HG03139 (cell line): ENCODE data around the gene OR8B4.
"Not testable (repeated sequence)": the region's sequence is repeated elsewhere in the genome, so short reads cannot be mapped to it uniquely, and the experiment has no call there.

Experiments
- ATAC-seq: cut with Tn5 transposase; IDR thresholded peaks from one replicate; pipeline ENCODE4 v1.9.1; 2021; ENCODE audit not compliant: unreplicated experiment

The OR8B4 gene, protein sequence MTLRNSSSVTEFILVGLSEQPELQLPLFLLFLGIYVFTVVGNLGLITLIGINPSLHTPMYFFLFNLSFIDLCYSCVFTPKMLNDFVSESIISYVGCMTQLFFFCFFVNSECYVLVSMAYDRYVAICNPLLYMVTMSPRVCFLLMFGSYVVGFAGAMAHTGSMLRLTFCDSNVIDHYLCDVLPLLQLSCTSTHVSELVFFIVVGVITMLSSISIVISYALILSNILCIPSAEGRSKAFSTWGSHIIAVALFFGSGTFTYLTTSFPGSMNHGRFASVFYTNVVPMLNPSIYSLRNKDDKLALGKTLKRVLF

DNA sequence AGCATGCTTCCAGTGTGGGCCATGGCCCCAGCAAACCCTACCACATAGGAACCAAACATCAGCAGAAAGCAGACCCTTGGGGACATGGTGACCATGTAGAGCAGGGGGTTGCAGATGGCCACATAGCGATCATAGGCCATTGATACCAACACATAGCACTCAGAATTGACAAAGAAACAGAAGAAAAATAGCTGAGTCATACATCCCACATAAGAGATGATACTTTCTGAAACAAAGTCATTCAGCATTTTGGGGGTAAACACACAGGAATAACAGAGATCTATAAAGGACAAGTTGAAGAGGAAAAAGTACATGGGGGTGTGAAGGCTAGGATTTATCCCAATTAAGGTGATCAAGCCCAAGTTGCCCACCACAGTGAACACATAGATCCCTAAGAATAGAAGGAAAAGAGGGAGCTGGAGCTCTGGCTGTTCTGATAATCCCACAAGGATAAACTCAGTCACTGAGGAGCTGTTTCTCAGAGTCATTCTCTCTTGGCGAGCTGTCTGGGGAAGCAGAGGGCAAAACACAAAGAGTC is at the start of gene OR8B4:
Gene OR8B4, minus strand, starts transcription at position 488 of the 538 bp plus-strand sequence. Its CDS starts 0 bp downstream, at position 488.
- ATAC-seq = no peak

DNA sequence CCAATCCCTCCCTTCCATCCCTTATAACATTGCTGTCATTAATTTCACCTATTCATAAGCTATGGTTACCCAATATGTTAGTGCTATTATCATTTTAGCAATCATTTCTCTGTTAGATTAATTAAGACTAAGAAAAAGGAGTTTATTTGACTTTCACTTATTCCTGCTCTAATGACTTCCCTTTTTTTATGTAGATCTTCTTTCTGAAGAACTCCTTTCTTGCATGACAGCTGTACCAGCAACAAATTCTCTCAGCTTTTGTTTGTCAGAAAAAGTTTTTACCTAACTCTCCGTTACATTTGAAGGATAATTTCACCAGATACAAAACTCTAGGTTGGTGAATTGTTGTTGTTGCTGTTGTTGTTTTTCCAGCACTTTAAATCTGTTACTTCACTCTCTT is 49.4 kb upstream of the OR8B4 start:
- no peak for ATAC-seq

DNA sequence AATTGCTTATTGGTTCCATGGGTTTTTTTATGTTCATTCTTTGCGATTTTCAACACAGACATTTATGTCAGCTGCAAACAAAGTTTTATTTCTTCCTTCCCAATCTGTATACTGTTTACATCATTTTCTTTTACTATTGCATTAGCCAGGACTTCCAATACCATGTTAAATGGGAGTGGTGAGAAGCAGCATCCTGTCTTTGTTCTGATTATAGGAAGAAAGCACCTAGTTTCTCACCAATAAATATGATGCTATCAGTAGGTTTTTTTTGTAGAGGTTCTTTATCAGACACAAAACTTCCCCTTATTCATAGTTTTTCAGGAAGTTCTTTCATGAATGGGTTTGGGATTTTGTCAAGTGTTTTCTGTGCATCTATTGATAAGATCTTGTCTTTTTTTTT is 48.8 kb upstream of the OR8B4 start:
- ATAC-seq = no peak

DNA sequence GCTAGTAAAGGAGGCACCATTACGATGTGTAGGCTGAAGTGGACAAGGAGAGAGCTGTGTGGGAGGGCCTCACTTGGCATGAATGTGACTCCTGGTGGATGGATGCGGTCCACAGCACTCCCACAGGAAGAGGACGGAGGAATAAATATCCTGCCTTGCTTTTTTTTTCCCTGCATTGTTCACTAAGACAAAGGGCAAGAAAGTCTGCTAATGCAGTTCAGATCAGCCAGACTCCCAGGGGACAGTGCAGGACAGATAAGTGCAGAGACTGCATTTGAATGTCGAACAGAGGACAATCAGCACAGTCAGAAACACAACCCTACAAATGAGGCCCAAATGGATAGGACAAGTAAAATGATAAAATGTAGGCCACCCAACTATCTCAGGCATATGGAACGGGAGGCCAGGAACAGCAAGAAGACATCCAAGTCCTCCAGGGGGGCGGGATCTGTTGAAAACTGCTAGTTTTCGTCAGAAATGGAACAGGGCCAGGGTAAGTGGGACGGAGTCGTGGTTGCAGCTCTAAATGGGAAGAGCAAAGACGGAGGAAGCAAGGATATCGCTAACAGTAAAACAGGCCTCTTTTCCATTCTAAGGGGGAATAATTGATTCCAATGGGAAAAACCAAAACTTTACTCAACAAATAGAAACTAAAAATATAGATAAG is 46.0 kb upstream of the OR8B4 start:
- ATAC-seq = no peak

DNA sequence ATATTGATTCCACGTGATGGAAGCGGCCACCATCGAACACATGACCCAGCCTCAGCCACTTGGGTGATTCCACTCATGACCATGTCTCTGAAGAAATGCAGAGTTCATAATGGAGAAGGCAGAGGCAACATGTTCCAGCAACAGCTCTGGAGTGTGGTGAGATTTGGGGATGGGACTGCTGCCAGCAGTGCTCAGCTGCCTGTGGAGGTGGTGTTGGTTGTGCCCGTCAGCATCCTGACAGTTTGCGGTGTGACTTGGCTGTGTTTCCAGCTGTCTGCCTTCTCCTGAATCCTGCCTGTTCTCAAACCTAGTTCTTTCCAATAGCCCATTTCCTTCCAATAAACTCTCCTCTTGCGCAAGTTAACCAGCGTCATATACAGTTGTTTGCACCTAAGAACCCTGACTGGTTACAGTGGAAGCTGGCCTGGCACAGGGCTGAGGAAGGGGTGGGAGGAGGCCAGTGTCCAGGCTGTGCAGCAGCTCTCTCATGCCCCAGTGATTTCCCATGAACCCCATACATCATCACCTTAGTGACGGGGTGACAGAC is 42.8 kb upstream of the OR8B4 start:
- ATAC-seq = no peak

DNA sequence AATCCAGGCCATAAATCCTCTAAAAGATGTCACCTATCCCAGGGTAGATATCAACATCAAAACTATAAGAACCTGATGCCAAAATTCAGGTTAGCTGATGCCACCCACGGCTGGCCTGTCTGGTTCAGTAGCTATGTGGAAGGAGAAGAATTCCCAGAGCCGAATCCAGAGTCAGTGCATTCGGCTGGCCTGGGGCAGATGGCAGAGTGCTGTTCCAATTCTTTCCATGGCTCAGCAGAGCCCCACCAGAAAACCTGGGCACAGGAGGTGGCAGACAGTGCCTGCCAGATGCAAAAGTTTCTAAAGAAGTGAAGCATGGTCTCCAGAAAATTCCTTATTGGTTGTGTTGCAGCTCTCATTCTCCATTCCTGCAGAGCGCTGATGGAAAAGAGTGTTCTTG is 40.7 kb upstream of the OR8B4 start:
- no peak for ATAC-seq

DNA sequence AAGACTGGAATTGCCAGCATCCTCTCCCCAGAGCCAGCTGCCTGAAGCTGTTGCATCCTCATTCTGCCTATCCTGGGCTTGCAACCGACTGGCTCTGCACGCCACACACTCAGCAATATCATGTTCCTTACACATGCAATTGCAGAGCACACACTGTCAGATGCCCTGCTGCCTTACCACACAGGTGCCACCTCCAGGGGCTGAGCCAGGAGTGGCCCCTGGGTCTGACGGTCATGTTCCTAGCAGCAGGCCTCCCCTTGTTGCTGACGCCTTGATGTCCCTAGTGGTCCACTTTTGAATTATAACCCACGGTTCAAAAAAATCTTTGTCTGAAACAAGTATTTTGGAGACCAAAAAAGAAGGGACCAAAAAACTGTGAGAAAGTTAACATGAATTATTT is 39.3 kb upstream of the OR8B4 start:
- no peak for ATAC-seq

DNA sequence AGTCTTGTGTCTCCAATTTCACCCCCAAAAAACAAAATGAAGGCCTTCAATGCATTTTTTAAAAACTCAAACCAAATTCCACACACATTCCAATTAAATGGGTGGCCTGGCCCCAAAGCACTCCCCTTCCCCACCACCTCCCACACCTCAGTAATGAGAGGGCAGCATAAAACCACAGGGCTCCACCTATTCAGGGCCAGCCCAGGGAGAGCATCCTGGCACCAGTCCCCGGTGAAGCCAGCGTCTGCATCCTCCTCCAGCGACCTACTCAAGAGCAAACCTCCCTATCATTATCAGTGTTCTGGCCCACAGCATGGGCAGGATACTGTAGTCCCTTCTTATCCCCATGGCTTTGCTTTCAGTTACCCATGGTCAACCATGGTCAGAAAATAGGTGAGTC is 38.7 kb upstream of the OR8B4 start:
- ATAC-seq = no peak

DNA sequence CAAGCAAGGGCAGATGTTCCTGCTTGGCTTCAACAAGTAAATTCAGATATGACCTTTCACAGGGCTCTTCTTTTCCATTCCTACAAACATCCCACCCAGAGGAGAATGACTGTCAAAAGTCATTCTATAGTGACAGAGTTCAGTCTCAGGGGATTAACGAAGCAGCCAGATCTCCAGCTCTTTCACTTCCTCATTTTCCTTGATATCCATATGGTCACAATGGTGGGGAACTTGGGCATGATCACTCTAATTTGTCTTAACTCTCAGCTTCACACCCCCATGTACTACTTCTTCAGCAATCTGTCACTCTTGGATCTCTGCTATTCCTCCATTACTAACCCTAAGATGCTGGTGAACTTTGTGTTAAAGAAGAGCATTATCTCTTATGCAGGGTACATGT is 35.8 kb upstream of the OR8B4 start:
- no peak for ATAC-seq

DNA sequence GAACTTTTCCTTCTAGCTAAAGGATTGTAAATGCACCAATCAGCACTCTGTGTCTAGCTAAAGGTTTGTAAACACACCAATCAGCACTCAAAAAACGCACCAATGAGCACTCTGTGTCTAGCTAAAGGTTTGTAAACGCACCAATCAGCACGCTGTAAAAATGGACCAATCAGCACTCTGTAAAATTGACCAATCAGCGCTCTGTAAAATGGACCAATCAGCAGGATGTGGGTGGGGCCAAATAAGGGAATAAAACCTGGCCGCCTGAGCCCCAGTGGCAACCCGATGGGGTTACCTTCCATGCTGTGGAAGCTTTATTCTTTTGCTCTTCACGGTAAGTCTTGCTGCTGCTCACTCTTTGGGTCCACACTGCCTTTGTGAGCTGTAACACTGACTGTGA is 34.7 kb upstream of the OR8B4 start:
- ATAC-seq = not testable (repeated sequence)

DNA sequence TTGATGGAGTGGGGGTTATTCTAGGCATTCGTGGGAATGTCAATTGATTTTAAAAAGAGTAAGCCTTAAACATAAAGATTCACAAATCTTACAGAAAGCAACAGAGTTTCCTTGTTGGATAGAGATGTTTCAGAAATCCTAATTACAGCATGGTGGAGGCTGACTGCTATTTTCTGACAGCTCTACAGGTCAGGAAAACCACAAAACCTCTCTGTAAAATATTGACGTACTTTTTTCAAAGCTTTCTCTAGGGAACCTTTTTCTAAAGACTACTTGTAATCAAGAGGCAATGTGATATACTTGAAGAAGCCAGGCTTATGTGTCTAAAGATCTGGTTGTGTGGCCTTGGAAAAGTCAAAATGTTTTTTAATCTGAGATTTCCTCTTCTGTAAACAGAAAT is 29.9 kb upstream of the OR8B4 start:
- ATAC-seq = peak; percentile 71

DNA sequence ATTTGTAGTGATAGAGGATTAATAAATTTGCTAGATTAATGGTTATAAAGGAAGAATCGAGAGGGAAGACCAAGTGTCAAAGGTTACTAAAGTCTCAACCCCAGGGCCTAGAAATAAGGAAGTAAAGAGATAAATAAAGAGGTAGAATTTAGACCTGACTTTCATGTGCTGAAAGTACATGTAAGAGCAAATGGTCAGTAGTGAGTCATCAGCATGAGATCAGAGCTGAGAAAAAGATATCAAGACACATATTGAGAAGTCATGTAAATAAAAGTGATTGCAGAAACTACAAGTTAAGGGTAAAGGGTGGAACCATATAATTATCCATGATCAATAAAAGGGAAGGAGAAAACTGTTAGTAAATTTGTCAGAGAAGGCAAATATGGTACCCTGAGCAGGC is 22.2 kb upstream of the OR8B4 start:
- no peak for ATAC-seq

DNA sequence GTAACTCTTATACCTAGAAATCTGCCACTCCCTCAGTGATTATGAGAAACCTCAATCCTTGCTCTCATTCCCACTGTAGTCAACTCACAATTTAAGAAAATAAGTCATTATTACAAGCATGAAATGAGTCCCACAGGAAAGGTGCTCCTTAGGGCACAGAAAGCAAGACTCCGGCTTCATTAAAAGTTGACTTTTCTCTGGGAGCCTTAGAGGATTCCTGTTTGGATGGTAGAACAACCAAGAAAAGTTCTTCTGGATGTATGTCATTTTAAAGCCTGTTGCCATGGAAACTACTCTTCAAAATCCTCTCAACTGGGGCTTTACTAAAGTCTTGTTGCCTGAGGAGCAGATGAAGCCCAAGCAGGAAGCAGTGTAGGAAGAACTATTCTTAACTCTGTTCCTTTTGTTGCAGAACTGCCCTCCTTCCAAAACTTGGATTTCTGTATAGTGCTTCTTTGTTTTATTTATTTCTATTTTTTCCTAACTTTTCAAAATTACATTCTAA is 21.0 kb upstream of the OR8B4 start, which contains the start of gene OR8B8:
Gene OR8B8, minus strand, starts transcription at position 51 of the 505 bp plus-strand sequence. CDS start 4,611 bp downstream, outside the sequence.
- ATAC-seq = no peak

DNA sequence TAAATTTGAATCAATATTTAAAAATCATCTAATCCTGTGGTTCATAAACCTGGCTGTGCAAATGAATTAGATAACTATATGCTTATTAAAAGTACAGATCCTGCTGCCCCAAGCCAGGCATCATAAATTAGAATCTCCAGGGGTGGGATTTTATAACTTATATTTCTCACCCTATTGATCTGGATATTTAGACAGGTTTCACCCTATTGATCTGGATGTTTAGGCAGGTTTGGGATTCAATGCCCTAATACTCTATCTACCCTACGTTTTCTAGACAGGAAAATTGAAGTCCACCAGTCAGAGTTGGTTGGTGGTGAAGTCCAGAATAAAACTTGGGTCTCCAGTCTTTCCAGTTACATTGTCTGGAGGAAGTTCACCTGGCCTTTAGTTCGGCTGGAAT is 18.2 kb upstream of the OR8B4 start:
- ATAC-seq = no peak

DNA sequence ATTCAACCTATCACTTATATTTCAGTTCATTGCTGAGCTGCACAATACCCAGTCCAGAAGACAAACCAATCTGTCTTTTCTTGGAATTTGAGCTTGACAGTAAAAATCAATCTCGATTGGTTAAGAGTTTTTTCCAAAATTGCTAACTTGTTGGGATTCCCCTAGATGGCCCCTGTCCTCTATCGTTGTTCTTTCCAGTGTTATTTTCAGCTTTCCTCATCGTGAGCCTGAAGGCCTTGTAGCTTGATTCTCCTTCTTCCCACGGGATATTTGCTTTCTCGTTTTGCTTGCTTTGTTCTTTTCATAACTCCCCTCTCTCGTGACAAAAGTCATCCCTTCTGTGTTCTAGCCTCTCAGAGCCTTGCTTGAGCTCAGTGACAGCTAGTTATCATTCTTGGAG is 17.8 kb upstream of the OR8B4 start:
- no peak for ATAC-seq

DNA sequence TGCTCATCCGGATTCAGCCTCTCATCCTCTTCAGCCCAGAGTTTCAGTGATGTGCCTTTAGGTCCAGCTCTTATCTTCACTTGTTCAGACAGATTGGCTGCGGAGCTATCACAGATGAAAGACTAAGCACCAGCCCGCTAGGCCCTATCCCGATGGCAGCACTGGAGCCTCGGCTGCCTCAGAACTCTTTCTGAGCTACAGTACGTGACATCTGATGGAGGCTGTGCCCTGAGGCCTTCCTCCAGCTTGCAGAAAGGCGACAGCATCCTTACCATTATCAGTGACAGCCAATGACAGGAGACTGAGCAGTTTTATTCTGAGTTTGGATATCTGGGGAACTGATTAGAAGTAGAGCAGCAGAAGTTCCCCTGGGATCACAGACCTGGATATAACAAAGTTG is 16.8 kb upstream of the OR8B4 start:
- no peak for ATAC-seq

DNA sequence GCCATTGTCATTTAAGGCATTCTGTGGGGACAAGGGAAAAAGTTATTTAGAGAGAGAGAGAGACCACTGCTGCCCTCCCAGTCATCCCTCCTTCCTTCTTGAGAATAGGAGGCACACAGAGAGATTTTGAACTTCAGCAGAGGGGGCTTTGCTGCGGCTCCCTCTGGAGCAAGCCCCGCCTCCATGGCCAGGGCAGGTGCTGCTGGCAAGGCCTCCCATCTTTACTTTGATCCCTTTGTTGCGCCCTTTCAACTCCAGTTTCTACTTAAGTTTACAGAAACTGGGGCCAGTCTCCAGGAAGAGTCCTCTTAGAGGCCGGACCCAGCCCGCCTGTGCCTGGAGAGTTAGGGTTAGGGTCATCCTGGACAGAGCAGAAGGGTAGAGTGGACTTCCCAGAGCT is 16.4 kb upstream of the OR8B4 start:
- no peak for ATAC-seq

DNA sequence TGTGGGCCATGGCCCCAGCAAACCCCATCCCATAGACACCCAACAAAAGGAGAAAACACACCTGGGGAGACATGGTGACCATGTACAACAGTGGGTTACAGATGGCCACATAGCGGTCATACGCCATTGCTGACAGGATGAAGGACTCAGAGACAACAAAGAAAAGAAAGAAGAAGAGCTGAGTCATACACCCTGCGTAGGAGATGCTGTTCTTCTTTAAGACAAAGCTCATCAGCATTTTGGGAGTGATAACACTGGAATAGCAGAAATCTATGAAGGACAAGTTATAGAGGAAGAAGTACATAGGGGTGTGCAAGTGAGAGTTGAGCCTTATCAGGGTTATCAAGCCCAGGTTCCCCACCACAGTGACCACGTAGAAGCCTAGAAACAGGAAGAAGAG is 15.9 kb upstream of the OR8B4 start:
- ATAC-seq = no peak

DNA sequence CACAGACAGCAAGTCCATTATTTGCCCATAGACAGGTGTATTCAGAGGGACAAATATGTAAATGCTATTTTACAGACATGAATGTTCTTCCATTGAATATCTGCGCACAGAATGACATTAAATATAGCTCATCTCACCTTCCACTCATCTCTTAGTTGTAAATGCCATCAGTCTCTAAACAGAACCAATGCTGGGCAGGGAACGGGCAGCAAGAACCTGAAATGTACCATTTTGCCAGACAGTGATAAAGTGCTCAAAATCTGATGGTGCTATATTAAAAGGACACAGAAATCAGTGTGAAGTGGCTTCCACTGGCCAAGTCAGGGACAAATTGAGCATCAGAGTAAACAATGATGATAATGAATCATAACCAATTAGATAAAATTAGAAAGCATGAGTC is 10.0 kb upstream of the OR8B4 start:
- no peak for ATAC-seq

DNA sequence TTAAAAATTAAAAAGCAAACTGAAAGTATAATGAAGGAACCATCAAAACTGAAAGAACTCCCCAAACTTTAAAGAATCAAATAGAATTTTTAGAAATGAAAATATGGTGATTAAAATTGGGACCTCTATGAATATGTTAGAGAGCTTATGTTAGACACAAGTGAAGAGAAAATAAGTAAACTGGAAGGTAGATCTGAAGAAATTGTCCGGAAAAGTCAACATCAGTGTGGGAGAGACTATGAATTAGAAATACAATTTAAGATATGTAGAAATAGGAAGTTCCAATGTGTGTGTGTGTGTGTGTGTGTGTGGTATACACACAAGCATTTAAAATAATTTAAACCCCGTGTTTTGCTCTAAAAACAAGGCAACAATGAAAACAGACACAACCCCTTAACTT is 4.9 kb upstream of the OR8B4 start:
- no peak for ATAC-seq

DNA sequence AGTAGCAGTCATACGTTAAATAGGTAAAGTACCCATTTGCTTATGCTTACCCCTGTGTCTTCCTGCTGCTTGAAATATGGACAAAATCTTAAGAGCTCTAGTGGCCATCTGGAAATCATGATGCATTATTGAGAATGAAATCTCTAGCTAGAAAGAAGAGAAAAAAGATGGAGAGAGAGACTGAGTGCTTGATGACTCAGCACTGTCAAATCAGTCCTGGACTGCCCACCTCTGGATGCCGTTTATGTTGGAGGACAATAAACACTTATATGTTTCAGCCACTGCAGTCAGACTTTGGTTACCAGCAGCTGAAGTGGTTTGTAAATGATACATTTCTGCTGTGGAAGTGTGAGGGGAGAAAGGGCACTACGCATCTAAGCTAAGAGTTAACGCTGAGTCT is 3.6 kb downstream of the OR8B4 start:
- ATAC-seq = no peak

DNA sequence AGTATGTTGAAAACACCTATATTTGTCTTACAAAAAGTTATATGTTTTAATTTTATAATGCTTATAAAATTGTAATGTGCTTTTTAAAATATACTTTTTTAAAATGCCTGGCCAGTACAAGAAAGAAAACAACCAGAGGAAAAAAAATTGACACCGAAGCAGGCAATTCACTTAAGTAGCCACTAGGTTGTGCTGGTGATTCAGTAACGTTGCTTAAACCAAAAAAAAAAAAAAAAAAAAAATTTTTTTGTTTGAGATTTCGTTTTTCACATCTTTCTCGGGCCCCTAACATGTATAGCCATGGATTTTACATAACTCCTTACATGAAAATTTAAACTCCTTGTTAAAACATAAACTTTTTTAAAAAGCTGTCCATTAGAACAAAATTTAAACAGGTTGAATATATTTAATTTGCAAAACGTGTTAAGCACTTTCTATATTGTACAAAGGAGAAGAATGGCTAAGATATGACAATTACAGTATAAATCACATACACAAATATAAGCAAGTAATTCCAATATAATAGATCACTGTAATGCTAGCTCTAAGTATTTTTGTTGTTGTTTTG is 9.2 kb downstream of the OR8B4 start:
- ATAC-seq = no peak
